GM18517 (cell line): ENCODE results near the gene COPG2.
A peak's percentile ranks its signal among the peaks of the same experiment; 100 is the strongest.
"Not testable (repeated sequence)": the region's sequence is repeated elsewhere in the genome, so short reads cannot be mapped to it uniquely, and the experiment has no call there.

ENCODE experiments used
- ATAC-seq: cut with Tn5 transposase; IDR thresholded peaks from one replicate; pipeline ENCODE4 v1.9.1; 2021; ENCODE audit warnings: mild to moderate bottlenecking, moderate library complexity; ENCODE audit not compliant: unreplicated experiment

COPG2 gene, protein sequence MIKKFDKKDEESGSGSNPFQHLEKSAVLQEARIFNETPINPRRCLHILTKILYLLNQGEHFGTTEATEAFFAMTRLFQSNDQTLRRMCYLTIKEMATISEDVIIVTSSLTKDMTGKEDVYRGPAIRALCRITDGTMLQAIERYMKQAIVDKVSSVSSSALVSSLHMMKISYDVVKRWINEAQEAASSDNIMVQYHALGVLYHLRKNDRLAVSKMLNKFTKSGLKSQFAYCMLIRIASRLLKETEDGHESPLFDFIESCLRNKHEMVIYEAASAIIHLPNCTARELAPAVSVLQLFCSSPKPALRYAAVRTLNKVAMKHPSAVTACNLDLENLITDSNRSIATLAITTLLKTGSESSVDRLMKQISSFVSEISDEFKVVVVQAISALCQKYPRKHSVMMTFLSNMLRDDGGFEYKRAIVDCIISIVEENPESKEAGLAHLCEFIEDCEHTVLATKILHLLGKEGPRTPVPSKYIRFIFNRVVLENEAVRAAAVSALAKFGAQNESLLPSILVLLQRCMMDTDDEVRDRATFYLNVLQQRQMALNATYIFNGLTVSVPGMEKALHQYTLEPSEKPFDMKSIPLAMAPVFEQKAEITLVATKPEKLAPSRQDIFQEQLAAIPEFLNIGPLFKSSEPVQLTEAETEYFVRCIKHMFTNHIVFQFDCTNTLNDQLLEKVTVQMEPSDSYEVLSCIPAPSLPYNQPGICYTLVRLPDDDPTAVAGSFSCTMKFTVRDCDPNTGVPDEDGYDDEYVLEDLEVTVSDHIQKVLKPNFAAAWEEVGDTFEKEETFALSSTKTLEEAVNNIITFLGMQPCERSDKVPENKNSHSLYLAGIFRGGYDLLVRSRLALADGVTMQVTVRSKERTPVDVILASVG

GRCh38 chr7:130668258-130669084, at the start of gene COPG2:
Gene COPG2 (minus strand): TSS chr7:130668748. CDS start chr7:130668668, 80 bp downstream.
- peak; percentile 95 for ATAC-seq

- no peak for ATAC-seq
Measured at GRCh38 chr7:130712416-130712815, 43.9 kb upstream of the COPG2 start.

DNA sequence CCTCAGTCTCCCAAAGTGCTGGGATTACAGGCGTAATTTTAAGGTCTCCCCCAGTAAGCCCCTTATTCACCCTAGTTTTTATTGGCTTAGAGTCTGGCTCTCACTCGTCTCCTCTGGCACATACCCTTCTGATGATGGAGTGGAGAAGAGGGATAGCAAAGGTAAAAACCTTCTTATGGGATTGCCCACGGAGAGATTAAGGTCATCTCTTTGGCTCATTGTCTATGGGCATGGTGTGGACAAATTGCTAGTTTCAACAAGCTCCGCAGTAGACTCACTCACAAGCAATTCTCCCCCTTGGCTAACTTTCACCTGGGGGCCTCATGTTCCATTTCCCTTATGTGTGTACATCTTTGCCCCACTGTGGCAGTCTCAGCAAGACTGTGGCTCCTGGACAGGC, 40.2 kb upstream of the COPG2 start:
- ATAC-seq = no peak

DNA sequence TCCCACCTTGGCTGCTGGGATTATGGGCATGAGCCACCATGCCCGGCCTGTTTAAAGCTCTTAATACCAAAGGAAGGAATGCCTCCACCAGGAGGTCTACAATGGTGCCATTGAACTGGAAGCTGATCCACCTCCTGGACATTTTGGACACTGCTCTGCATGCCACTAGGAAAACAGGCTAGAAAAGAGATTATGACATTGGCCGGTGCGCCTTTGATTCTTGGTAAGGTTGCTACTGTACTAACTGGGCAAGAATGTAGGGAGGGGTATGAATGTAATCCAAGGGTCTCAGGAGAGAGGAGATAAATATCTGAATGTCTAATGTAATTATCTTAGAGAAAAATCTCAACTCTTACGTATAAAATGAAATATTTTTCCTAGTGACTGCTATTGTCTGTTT, 39.5 kb upstream of the COPG2 start:
- ATAC-seq = no peak

DNA sequence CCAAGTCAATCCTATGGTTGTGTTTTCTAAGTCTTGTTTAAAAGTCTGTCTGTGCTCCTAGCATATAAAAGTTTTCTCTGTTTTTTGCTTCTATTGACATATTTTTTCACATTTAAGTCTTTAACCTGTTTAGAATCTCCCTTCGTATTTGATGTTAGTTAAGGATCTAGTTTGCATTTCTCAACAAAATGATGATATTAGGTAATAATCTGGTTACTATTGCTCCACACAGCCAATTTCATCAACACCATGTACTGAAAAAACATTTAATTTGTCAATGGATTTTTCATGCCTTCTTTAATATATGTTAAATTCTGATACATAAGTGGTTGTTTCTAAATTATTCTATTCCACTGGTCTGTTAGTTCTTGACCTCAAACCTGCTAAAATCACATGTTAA, 35.3 kb upstream of the COPG2 start:
- no peak for ATAC-seq

- ATAC-seq = no peak
Measured at GRCh38 chr7:130701650-130702049, 33.1 kb upstream of the COPG2 start.

DNA sequence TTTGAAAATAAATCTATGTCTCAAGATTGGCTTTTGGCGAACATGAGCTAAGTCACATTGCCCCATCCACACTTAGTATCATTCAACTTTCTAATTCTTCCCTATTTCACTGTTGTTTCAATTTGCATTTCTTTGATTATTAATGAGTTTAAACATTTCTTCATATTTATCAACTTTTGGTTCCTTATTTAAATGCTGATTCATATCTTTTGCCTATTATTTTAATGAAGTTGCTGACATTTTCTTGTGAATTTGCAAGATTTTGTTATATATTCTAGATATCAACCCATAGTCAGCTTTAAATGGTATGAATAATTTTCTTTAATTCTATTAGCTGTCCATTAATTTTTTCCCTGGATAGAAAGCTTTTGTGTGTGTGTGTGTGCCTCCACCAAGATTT, 32.2 kb upstream of the COPG2 start:
- ATAC-seq = no peak

DNA sequence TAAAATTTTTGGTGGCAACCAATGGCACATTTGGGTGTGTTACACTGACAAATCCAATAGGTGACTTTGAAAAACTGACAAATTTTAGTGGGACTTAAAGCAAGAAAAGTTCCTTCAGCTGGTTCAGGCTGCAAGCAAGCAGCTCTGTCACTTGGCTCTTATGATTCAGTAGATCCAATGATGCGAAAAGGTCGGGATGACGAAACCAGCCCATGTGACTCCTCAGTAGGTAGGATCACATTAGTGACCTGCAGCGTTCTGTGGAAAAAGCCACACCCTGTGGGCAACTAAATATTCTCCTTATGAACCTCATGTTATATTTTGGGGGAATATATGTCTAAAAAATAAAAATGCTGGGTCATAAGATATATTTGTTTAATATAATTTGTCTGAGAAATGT, 31.1 kb upstream of the COPG2 start:
- no peak for ATAC-seq

GRCh38 chr7:130697820-130698219, 29.3 kb upstream of the COPG2 start:
- ATAC-seq = no peak

DNA sequence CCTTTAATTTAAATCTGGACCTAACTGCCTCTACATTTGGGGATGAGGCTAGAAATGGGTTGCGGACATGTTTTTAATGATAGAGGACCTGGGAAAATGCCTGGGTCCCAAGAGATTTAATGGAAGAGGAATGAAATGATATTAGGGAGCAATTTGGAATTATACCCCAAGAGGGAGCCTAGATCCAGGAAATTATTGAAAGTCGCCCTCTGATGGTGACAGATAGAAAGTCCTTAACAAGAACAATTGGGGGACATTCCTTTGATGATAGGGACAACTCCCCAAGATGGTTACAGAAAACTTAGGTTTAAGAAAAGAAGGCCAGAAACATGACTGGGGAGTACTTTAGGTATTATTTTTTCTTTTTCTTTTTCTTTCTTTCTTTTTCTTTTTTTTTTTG, 27.3 kb upstream of the COPG2 start:
- ATAC-seq = no peak

- not testable (repeated sequence) for ATAC-seq
Measured at GRCh38 chr7:130692396-130692795, 23.8 kb upstream of the COPG2 start.

GRCh38 chr7:130689683-130690082, 21.1 kb upstream of the COPG2 start:
- ATAC-seq = no peak

DNA sequence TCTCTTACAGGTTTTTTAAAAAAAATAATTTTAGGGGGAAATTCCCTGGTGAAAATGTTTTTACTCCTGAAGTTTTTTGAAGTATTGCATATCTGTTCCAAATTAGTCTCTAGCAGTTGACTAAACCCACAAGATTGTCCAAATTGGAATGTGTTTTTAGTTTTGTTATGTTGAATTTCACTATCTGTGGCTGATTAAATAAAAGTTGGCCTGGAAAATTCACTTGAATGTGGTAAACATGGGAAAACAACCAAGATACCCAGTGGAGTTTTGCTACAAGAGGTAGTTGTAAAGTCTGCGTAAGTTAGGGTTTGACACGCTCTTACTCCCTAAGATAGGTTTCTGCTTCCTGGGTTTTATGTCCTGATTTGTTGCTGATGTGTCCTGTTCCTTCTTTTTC, 14.5 kb upstream of the COPG2 start:
- no peak for ATAC-seq

GRCh38 chr7:130674456-130674855, 5.9 kb upstream of the COPG2 start:
- no peak for ATAC-seq

DNA sequence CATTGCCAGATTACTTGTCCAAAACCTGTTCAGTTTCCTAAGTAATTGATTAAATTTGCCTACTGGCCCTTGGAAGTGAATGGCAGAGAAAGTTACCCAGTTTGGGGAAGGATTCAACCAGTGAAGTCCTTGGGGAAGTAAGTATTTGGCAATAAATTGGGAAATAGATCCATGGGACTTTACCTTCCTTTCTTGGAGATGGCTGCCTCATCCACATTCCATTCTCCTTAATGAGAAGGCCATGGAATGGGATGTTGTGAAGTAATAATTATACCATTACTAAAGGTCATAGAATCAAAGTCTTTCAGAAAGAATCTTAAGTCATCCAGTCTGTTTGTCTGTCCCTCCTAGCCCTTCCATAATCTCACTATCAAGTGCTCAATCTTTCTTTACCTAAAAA, 4.5 kb upstream of the COPG2 start:
- ATAC-seq = no peak

DNA sequence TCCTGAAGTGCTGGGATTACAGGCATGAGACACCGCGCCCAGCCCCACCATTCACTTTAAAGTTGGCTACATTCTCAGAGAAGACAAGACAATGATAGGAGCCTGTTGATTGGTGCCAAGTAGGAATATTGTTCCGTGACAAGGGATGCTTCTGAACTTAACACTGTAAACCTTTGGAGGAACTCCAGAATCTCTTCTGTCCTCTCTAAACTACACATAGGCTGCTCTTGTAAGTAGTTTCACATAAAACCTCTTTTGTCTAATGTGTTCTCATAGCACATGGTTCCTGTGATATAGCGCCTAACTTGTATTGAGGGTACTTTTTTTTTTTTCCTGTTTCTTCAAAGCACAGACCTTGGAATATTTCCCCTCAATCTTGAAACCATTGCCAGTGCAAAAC, 3.6 kb upstream of the COPG2 start:
- no peak for ATAC-seq

DNA sequence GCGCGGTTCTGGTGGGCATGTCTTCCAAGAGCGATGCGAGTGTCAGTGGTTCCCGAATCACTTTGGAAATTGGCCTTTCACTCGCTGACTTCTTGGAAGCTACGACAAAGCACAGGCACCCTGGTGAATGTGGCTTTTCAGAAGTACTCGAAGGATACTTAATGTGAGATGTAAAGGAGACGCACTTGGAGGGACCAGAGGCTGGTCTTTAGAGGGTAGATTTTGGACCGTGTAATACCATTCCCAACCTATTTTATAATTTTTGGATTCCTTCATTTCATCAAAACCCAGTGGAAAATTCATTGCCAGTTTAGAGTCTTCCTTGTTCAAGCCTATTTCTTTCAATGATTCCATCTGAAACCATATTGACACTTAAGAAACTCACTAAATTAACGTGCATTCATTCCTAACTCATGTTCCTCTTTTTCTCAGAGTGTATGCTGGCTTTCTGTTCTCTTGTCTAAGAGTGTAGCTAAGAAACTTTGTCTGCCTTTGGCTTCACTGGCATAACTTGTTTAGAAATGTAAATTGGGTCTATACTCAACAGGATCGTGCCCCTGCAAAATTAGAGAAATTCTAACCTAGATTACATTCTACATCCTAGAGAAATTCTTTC, 645 bp upstream of the COPG2 start:
- peak; percentile 2 for ATAC-seq

DNA sequence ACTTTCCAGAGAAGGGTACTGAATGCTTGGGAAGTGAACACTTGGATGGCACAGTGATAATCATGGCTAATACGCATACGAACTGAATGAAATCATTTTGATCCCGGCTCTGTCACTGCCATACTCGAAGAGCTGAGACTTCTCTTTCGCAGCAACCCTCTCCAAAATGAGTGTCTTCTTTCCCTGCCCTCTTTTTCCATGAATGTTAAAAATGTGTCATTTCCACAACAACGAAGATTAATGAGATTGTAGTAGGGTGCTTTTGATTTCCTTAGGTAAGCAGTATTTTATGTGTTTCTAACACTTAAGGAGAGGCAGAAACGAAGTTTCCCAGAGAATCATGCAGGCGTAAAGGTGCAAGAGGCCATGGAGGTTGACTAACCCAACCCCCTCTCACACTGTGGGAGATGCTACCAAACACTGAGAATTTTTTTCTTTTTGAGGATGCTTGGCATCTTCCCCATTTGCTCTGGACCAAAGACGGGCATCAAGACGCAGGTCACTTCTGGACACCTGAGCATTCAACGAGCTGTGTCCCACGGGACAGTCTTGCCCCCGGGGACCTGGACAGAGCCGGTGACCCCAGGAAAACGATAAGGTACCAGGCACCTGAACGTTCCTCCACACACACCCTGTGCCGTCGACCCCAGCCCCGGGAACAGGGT, 823 bp downstream of the COPG2 start:
- peak; percentile 2 for ATAC-seq

GRCh38 chr7:130662426-130662825, 6.1 kb downstream of the COPG2 start:
- no peak for ATAC-seq

DNA sequence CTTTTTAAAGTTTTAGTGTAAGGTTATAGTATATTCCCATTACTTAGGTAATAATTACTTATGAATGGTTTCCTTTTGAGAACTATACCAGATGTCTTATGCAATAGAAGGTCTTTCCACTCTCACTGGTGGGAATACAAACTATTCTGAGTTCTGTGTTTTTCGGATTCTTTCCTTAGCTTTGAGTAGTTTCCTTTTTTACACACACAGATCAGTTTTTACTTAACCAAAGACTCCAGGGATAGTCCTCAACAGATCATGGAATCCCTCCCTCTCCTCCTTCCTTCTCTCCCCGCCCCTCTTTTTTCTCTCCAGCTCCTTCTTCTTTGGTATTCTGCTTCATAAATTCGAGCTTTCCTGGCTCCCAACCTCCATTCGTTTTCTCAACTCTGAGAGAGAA, 13.3 kb downstream of the COPG2 start:
- ATAC-seq = no peak
